ENCODE results near the gene OXSR1. TPM values are rescaled to one million over a fixed set of nuclear protein-coding genes. Genes with fewer than 3 reads are reported as not detected.
A peak's percentile ranks its signal among the peaks of the same experiment; 100 is the strongest.

OXSR1 gene
- total RNA-seq, 6 experiments from 2014 or later: 48.5 to 54.3 (median 51.5) TPM

DNA sequence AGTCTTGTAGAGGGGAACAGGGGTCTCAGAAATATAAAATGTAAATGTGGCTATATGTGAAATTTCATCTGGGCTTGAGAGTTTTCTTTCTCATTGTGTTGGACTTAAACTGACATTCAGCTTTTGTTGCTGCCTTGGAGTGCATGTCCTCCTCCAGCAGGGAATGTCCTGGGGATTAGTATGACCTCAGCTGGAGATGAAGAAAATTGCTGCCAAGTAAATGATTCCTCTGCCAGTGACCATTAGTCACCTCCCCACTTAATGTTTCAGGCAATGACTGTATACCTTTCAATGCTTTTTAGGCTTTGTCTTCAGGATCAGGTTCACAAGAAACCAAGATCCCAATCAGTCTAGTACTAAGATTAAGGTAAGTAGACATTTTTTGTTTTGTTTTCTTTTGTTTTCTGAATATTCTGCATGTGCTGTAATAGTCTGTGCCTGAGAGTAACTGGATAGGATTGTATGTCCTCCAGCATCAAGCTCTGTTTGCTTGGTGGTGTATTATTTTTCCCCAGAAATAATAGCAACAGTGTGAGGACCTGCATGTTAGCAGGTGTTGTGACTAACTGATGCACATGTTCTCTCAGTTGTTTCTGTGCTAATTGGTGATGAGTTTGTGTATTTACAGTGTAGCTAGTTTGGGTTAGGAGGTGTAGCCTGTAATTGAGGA is 82.2 kb downstream of the OXSR1 start:
- TF ChIP-seq, protein P1, sequence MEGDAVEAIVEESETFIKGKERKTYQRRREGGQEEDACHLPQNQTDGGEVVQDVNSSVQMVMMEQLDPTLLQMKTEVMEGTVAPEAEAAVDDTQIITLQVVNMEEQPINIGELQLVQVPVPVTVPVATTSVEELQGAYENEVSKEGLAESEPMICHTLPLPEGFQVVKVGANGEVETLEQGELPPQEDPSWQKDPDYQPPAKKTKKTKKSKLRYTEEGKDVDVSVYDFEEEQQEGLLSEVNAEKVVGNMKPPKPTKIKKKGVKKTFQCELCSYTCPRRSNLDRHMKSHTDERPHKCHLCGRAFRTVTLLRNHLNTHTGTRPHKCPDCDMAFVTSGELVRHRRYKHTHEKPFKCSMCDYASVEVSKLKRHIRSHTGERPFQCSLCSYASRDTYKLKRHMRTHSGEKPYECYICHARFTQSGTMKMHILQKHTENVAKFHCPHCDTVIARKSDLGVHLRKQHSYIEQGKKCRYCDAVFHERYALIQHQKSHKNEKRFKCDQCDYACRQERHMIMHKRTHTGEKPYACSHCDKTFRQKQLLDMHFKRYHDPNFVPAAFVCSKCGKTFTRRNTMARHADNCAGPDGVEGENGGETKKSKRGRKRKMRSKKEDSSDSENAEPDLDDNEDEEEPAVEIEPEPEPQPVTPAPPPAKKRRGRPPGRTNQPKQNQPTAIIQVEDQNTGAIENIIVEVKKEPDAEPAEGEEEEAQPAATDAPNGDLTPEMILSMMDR (IDR thresholded peaks at IDR 0.05): peak; percentile 68
- Mint-ChIP-seq H3K4me1 (ENCODE audit: low read depth) (peaks cover 28% of the 10 kb centered on the region), H3K4me3 (peak overlapping the region; percentile 8; the same call in 1 of the 2 replicates), H3K9me3 (no peaks in the 10 kb centered on the region), H3K27me3 (ENCODE audit: insufficient read depth) (no peaks in the 10 kb centered on the region; the same call in 1 of the 2 replicates), H3K36me3 (ENCODE audit: low read depth) (peaks cover 31% of the 10 kb centered on the region), H3K27ac (peak overlapping the region; percentile 84)
- DNase-seq: peak; percentile 92

- Mint-ChIP-seq H3K36me3 (ENCODE audit: low read depth) (peaks cover 53% of the 10 kb centered on the region), H3K9me3 (no peaks in the 10 kb centered on the region), H3K4me1 (ENCODE audit: low read depth) (peaks cover 28% of the 10 kb centered on the region), H3K27me3 (ENCODE audit: insufficient read depth) (no peaks in the 10 kb centered on the region), H3K4me3 (no peak overlapping the region), H3K27ac (no peak overlapping the region)
- DNase-seq: no peak
- TF ChIP-seq, protein P1 (IDR thresholded peaks at IDR 0.05): no peak
Measured at GRCh38 chr3:38250198-38250597, 84.9 kb downstream of the OXSR1 start.

- DNase-seq: no peak
- peaks cover 63% of the 10 kb centered on the region for H3K36me3 Mint-ChIP-seq (ENCODE audit: low read depth)
- TF ChIP-seq, protein P1 (IDR thresholded peaks at IDR 0.05): no peak
- H3K27me3 Mint-ChIP-seq (ENCODE audit: insufficient read depth): no peaks in the 10 kb centered on the region
- peaks cover 32% of the 10 kb centered on the region for H3K4me1 Mint-ChIP-seq (ENCODE audit: low read depth)
- H3K27ac Mint-ChIP-seq: no peak overlapping the region
- no peaks in the 10 kb centered on the region for H3K9me3 Mint-ChIP-seq
- H3K4me3 Mint-ChIP-seq: no peak overlapping the region
Measured at GRCh38 chr3:38251197-38251596, 85.9 kb downstream of the OXSR1 start.

DNA sequence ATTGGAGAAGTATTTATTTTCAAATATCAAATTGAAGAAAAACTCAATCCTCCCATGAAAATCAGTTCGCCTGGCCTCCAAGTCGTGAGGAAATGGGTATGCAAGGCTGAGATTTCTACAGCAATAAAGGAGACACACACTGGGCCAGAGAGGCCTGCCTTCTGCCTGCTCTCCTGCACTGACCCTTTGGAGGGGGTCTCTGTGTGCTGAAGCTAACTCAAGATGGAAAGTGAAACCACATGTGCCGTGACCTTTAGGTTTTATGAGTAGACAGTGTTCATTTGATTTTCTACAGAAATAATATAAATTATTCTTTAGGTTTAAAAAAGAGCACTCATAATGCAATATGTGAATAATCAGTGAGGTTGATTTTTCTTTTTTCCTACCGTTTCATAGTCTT is 88.4 kb downstream of the OXSR1 start:
- H3K4me3 Mint-ChIP-seq: no peak overlapping the region
- TF ChIP-seq, protein P1 (IDR thresholded peaks at IDR 0.05): no peak
- no peak overlapping the region for H3K27ac Mint-ChIP-seq
- peaks cover 30% of the 10 kb centered on the region for H3K4me1 Mint-ChIP-seq (ENCODE audit: low read depth)
- peaks cover 68% of the 10 kb centered on the region for H3K36me3 Mint-ChIP-seq (ENCODE audit: low read depth)
- no peaks in the 10 kb centered on the region for H3K9me3 Mint-ChIP-seq
- H3K27me3 Mint-ChIP-seq (ENCODE audit: insufficient read depth): no peaks in the 10 kb centered on the region
- no peak for DNase-seq

DNA sequence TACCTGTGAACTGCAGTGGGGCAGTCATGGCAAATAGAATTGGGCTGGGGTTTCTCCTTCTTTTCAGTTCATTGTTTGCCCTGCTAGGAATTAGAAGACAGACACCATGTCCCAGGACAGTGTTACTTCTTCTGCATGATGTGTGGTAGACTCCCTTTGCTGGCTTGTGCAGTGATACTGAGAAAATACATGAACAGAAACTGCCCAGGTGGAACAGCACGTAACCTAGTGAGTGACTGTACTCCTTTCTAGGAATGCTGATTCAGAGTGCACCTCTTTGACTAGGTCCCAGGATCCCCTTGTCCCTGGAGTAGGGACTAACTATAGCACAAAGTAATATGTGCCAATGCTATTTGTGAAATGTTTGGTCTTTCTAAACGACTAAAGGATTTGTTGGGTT is 89.5 kb downstream of the OXSR1 start:
- H3K36me3 Mint-ChIP-seq (ENCODE audit: low read depth): peaks cover 65% of the 10 kb centered on the region

More for the DNA sequence above, 89.5 kb downstream of the OXSR1 start:
- Mint-ChIP-seq H3K4me3 (no peak overlapping the region), H3K4me1 (ENCODE audit: low read depth) (peaks cover 28% of the 10 kb centered on the region), H3K27me3 (ENCODE audit: insufficient read depth) (no peaks in the 10 kb centered on the region), H3K27ac (no peak overlapping the region), H3K9me3 (no peaks in the 10 kb centered on the region)
- TF ChIP-seq, protein P1 (IDR thresholded peaks at IDR 0.05): no peak
- no peak for DNase-seq

Data from HFFc6 (cell line).